Duodenal mucosa (tissue), 2 donors: ENCODE data around the gene CLCNKB.
"Not testable (repeated sequence)": the region's sequence is repeated elsewhere in the genome, so short reads cannot be mapped to it uniquely, and the experiment has no call there.

Source experiments
- H3K27ac ChIP-seq: one replicate; pipeline ENCODE4 v1.7.0; 2013; ENCODE audit warnings: low read depth, low read length
- H3K27me3 ChIP-seq, 2 donors: one replicate each; pipeline ENCODE4 v1.7.0; 2013; ENCODE audit warnings: low read length in 2 of 2, control low read depth in 1 of 2; ENCODE audit not compliant: insufficient read depth in 2 of 2, control insufficient read depth in 1 of 2
- H3K36me3 ChIP-seq, 2 donors: one replicate each; pipeline ENCODE4 v1.7.0; 2013; ENCODE audit warnings: low read length in 2 of 2, control low read depth in 1 of 2; ENCODE audit not compliant: insufficient read depth in 2 of 2, control insufficient read depth in 1 of 2
- H3K4me1 ChIP-seq, 2 donors: one replicate each; pipeline ENCODE4 v1.7.0; 2013; ENCODE audit warnings: low read length in 2 of 2, control low read depth in 1 of 2; ENCODE audit not compliant: insufficient read depth in 2 of 2, control insufficient read depth in 1 of 2
- H3K4me3 ChIP-seq, 2 donors: one replicate each; pipeline ENCODE4 v1.7.0; 2013; ENCODE audit warnings: low read length in 2 of 2, low read depth in 1 of 2
- H3K9ac ChIP-seq, 2 donors: one replicate each; pipeline ENCODE4 v1.7.0; 2013; ENCODE audit warnings: low read length in 2 of 2, low read depth in 1 of 2
- H3K9me3 ChIP-seq, 2 donors: one replicate each; pipeline ENCODE4 v1.7.0; 2013; ENCODE audit warnings: low read length in 2 of 2, control low read depth in 1 of 2; ENCODE audit not compliant: control insufficient read depth in 1 of 2

Gene CLCNKB

DNA sequence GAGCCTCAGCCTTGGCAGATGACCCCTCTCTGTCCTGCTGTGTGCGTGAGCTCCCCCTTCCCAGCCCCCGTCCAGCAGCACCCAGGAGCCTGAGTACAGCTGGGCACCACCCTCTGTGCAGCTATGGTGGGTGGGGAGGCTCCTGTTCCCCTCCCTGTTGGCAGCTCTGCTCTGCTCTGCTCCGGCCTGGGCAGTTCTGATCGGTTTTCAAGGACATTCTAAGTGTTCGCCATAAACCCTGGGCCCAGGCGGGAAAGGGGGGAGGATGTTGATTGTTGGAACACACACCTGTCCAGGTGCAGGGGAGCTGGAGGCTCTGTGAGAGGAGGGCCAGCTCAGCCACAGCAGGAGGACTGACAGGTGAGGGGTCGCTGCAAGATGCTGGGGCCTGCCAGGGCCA lies at the start of gene CLCNKB:
Gene CLCNKB, plus strand, starts transcription at position 262 of the 400 bp plus-strand sequence. CDS start 711 bp downstream, outside the sequence.
- Histone ChIP-seq H3K27me3 (no peaks in the 10 kb centered on the region), H3K27ac (no peak within 1 kb of the TSS), H3K9ac (no peak within 1 kb of the TSS), H3K9me3 (no peaks in the 10 kb centered on the region), H3K4me1 (no peaks in the 10 kb centered on the region), H3K36me3 (no peaks in the 10 kb centered on the region), H3K4me3 (no peak within 1 kb of the TSS)

DNA sequence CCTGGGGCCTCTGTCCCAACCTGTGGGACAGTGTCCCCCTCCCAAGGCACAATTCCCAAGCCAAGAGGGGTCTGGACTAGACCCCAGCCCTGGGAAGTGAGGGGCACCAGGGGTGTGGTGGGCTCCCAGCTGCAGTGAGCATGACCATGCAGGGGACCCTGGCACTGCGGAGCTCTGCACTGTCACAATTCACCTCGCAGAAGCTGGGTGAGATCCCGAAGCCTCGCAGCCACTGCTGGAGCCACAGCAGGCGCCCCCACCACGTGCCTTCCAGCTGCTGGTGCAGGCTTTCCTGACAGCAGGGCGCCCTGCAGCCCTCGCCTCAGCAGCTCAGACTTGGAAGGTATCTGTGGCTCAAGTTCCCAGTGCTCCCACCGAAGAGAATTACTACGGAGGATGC lies 49.5 kb upstream of the CLCNKB start:
- no peaks in the 10 kb centered on the region for H3K36me3 ChIP-seq
- H3K9me3 ChIP-seq = no peaks in the 10 kb centered on the region
- H3K4me3 ChIP-seq = no peak overlapping the region
- H3K27me3 ChIP-seq = no peaks in the 10 kb centered on the region
- H3K27ac ChIP-seq = no peak overlapping the region
- H3K4me1 ChIP-seq = no peaks in the 10 kb centered on the region
- H3K9ac ChIP-seq = no peak overlapping the region

- H3K4me3 ChIP-seq = no peak overlapping the region
- no peak overlapping the region for H3K9ac ChIP-seq
- H3K36me3 ChIP-seq = no peaks in the 10 kb centered on the region
- H3K27me3 ChIP-seq = no peaks in the 10 kb centered on the region
- H3K27ac ChIP-seq = no peak overlapping the region
- no peaks in the 10 kb centered on the region for H3K4me1 ChIP-seq
- no peaks in the 10 kb centered on the region for H3K9me3 ChIP-seq
These were observed 48.8 kb upstream of the CLCNKB start for GRCh38 chr1:15994590-15995351.

GRCh38 chr1:15997076-15997585 lies 46.5 kb upstream of the CLCNKB start:
- Histone ChIP-seq H3K27ac (no peak overlapping the region), H3K9me3 (no peaks in the 10 kb centered on the region), H3K4me3 (no peak overlapping the region), H3K36me3 (no peaks in the 10 kb centered on the region), H3K9ac (no peak overlapping the region), H3K27me3 (no peaks in the 10 kb centered on the region), H3K4me1 (no peaks in the 10 kb centered on the region)

DNA sequence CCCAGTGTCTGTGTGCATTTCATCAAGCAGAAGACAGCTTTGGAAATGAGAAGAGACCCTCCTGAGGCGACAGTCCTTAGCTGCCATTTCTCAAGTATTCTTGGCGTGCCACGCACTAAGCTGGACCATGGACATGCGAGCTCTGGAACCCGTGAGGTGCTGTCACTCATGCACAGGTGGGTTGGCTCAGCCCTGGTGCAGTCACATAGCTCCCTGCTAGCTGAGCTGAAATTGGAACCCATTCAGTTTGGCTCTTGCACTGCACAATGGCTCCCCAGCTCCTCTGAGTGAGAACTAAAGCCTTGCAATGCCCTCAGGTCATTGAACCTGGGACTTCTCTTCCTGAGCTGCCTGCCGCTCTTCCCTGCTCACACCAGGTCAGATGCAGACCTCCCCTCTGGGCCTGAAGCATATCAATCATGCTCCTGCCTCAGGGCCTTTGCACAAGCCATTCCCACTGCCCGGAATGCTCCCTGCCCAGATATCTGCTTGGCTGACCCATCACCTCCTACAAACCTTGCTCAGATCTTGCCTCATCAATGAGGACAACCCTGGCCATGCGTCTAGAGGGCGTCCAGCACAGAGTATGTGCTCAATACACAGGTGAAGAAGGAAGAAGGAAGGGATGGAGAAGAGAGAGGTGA lies 45.8 kb upstream of the CLCNKB start:
- Histone ChIP-seq H3K27ac (no peak overlapping the region), H3K9ac (no peak overlapping the region), H3K9me3 (no peaks in the 10 kb centered on the region), H3K27me3 (no peaks in the 10 kb centered on the region), H3K4me3 (no peak overlapping the region), H3K4me1 (no peaks in the 10 kb centered on the region), H3K36me3 (no peaks in the 10 kb centered on the region)

DNA sequence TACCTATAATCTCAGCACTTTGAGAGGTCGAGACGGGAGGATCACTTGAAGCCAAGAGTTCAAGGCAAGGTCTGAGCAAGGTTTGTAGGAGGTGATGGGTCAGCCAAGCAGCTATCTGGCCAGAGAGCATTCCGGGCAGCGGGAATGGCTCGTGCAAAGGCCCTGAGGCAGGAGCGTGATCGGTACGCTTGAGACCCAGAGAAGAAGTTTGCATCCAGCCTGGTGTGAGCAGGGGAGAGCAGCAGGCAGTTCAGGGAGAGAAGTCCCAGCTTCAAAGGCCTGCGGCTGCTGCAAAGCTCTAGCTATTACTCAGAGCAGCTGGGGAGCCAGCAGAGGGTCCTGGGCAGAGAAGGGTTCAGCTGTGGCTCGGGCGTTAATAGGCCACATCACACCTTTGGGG lies 44.7 kb upstream of the CLCNKB start:
- Histone ChIP-seq H3K9me3 (no peaks in the 10 kb centered on the region), H3K4me1 (no peaks in the 10 kb centered on the region), H3K9ac (no peak overlapping the region), H3K4me3 (no peak overlapping the region), H3K27ac (no peak overlapping the region), H3K27me3 (no peaks in the 10 kb centered on the region), H3K36me3 (no peaks in the 10 kb centered on the region)

GRCh38 chr1:16001274-16001673 lies 42.3 kb upstream of the CLCNKB start:
- not testable (repeated sequence) for H3K27ac ChIP-seq, H3K27me3 ChIP-seq, H3K9ac ChIP-seq, H3K4me1 ChIP-seq, H3K36me3 ChIP-seq, H3K4me3 ChIP-seq, H3K9me3 ChIP-seq

DNA sequence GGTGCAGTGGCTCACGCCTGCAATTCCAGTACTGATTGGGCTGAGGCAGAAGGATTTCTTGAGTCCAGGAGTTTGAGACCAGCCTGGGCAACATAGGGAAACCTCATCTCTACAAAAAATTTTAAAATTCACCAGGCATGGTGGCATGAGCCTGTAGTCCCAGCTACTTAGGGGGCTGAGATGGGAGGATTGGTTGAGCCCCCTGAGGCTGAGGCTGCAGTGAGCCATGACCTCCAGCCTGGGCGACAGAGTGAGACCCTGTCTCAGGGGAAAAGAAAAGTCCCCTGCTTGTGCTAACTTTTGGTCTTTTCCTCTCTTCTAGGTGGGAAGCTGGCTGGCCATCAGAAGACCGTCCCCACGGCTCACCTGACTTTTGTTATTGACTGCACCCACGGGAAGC lies 38.0 kb upstream of the CLCNKB start:
- no peak overlapping the region for H3K4me3 ChIP-seq
- H3K4me1 ChIP-seq = no peaks in the 10 kb centered on the region
- H3K27me3 ChIP-seq = no peaks in the 10 kb centered on the region
- no peaks in the 10 kb centered on the region for H3K9me3 ChIP-seq
- no peak overlapping the region for H3K9ac ChIP-seq
- H3K27ac ChIP-seq = no peak overlapping the region
- H3K36me3 ChIP-seq = no peaks in the 10 kb centered on the region

DNA sequence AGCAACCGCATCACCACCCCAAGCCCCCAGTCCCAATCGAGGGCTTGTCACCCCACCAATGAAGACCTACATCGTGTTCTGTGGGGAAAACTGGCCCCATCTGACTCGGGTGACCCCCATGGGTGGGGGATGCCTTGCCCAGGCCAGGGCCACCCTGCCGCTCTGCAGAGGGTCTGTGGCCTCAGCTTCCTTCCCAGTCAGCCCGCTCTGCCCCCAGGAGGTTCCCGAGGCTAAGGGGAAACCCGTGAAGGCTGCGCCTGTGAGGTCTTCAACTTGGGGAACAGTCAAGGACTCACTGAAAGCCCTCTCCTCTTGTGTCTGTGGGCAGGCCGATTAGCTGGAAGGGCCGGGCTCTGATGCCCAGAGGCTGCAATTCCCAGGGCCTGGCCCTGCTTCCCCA lies 37.6 kb upstream of the CLCNKB start:
- no peaks in the 10 kb centered on the region for H3K36me3 ChIP-seq
- H3K9ac ChIP-seq = no peak overlapping the region
- H3K4me3 ChIP-seq = no peak overlapping the region

GRCh38 chr1:16006552-16007485 lies 36.8 kb upstream of the CLCNKB start:
- Histone ChIP-seq H3K4me1 (no peaks in the 10 kb centered on the region), H3K36me3 (no peaks in the 10 kb centered on the region), H3K9me3 (no peaks in the 10 kb centered on the region), H3K27ac (no peak overlapping the region), H3K9ac (no peak overlapping the region), H3K4me3 (no peak overlapping the region), H3K27me3 (no peaks in the 10 kb centered on the region)

More for the DNA sequence above, 37.6 kb upstream of the CLCNKB start:
- no peaks in the 10 kb centered on the region for H3K9me3 ChIP-seq
- no peaks in the 10 kb centered on the region for H3K27me3 ChIP-seq
- no peaks in the 10 kb centered on the region for H3K4me1 ChIP-seq
- H3K27ac ChIP-seq = no peak overlapping the region
